ENCODE data around the gene IL18.
A peak's percentile ranks its signal among the peaks of the same experiment; 100 is the strongest.
"Not testable (repeated sequence)": the region's sequence is repeated elsewhere in the genome, so short reads cannot be mapped to it uniquely, and the experiment has no call there.

IL18 gene

GRCh38 chr11:112167145-112167544 is 3.3 kb upstream of the IL18 start, which contains the start of gene TEX12:
Gene TEX12 (plus strand): TSS chr11:112167372. CDS start chr11:112169269, 1,897 bp downstream.
- no peak for DNase-seq

GRCh38 chr11:112166562-112166961 is 2.7 kb upstream of the IL18 start:
- no peak for DNase-seq

GRCh38 chr11:112165049-112165448 is 1.2 kb upstream of the IL18 start:
- DNase-seq = no peak

- DNase-seq = no peak
These were observed 940 bp downstream of the IL18 start for GRCh38 chr11:112162761-112163546.

GRCh38 chr11:112162200-112162599 is 1.7 kb downstream of the IL18 start:
- DNase-seq = not testable (repeated sequence)

GRCh38 chr11:112161012-112161411 is 2.9 kb downstream of the IL18 start:
- no peak for DNase-seq

GRCh38 chr11:112160091-112160848 is 3.6 kb downstream of the IL18 start:
- DNase-seq = no peak

- no peak for DNase-seq
These were observed 4.5 kb downstream of the IL18 start for GRCh38 chr11:112159098-112160065.

GRCh38 chr11:112156956-112157766 is 6.7 kb downstream of the IL18 start:
- DNase-seq = no peak

- no peak for DNase-seq
These were observed 7.5 kb downstream of the IL18 start for GRCh38 chr11:112156153-112156955.

- DNase-seq = no peak
These were observed 13.4 kb downstream of the IL18 start for GRCh38 chr11:112150517-112150916.

- DNase-seq = no peak
These were observed 20.3 kb downstream of the IL18 start for GRCh38 chr11:112143597-112143996.

- DNase-seq = no peak
These were observed 29.4 kb downstream of the IL18 start for GRCh38 chr11:112134473-112134872.

GRCh38 chr11:112132737-112133136 is 31.2 kb downstream of the IL18 start:
- DNase-seq = no peak

- DNase-seq = no peak
These were observed 34.2 kb downstream of the IL18 start for GRCh38 chr11:112129656-112130055.

GRCh38 chr11:112128483-112129121 is 35.3 kb downstream of the IL18 start:
- DNase-seq = peak; percentile 80

GRCh38 chr11:112127056-112127455 is 36.8 kb downstream of the IL18 start:
- DNase-seq = no peak

GRCh38 chr11:112123129-112123528 is 40.8 kb downstream of the IL18 start:
- no peak for DNase-seq

GRCh38 chr11:112121981-112122615 is 41.8 kb downstream of the IL18 start:
- no peak for DNase-seq

- no peak for DNase-seq
These were observed 45.7 kb downstream of the IL18 start for GRCh38 chr11:112118176-112118575.
